Mesendoderm (in vitro differentiated cells): Measurements from ENCODE around the gene IFT81.

Source experiments
- DNase-seq: peaks from one replicate; pipeline ENCODE4 v3.0.0; 2013
- H2AK5ac ChIP-seq: 2 replicates; pipeline ENCODE4 v1.6.1; 2013; ENCODE audit warnings: low read length, inconsistent platforms
- H2BK120ac ChIP-seq: 2 replicates; pipeline ENCODE4 v1.6.1; 2013; ENCODE audit warnings: low read depth, mild to moderate bottlenecking, low read length, moderate library complexity, mixed read lengths
- H2BK15ac ChIP-seq: replicated peaks from 2 replicates; pipeline ENCODE4 v1.6.1; 2013; ENCODE audit warnings: low read depth, mild to moderate bottlenecking, moderate library complexity
- H2BK5ac ChIP-seq: 2 replicates; pipeline ENCODE4 v1.6.1; 2013; ENCODE audit warnings: low read length, inconsistent platforms
- H3K18ac ChIP-seq: 2 replicates; pipeline ENCODE4 v1.6.1; 2013; ENCODE audit warnings: mild to moderate bottlenecking, low read length, mixed read lengths
- H3K23ac ChIP-seq: one replicate; pipeline ENCODE4 v1.6.1; 2013; ENCODE audit warnings: low read length
- H3K27ac ChIP-seq: 2 replicates; pipeline ENCODE4 v1.5.1; 2013; ENCODE audit warnings: low read depth, mild to moderate bottlenecking, inconsistent platforms, low read length, moderate library complexity
- H3K27me3 ChIP-seq: 2 replicates; pipeline ENCODE4 v1.6.1; 2013; ENCODE audit warnings: low read length, control low read depth, mild to moderate bottlenecking, inconsistent platforms; ENCODE audit not compliant: insufficient read depth, poor library complexity
- H3K36me3 ChIP-seq: 2 replicates; pipeline ENCODE4 v1.6.1; 2013; ENCODE audit warnings: low read length, inconsistent platforms; ENCODE audit not compliant: control insufficient read depth, insufficient read depth
- H3K4ac ChIP-seq: one replicate; pipeline ENCODE4 v1.6.1; 2013; ENCODE audit warnings: low read depth, mild to moderate bottlenecking, low read length, moderate library complexity
- H3K4me1 ChIP-seq: 2 replicates; pipeline ENCODE4 v1.6.1; 2013; ENCODE audit warnings: low read depth, low read length, inconsistent platforms; ENCODE audit not compliant: control insufficient read depth
- H3K4me2 ChIP-seq: 2 replicates; pipeline ENCODE4 v1.6.1; 2013; ENCODE audit warnings: low read length
- H3K4me3 ChIP-seq: 2 replicates; pipeline ENCODE4 v1.5.1; 2013; ENCODE audit warnings: mild to moderate bottlenecking, low read length
- H3K56ac ChIP-seq: one replicate; pipeline ENCODE4 v1.6.1; 2013; ENCODE audit warnings: low read length
- H3K79me1 ChIP-seq: 2 replicates; pipeline ENCODE4 v1.6.1; 2013; ENCODE audit warnings: low read length, inconsistent platforms
- H3K79me2 ChIP-seq: 2 replicates; pipeline ENCODE4 v1.6.1; 2013; ENCODE audit warnings: mild to moderate bottlenecking, low read length; ENCODE audit not compliant: control insufficient read depth, insufficient read depth
- H3K9ac ChIP-seq: 2 replicates; pipeline ENCODE4 v1.6.1; 2013; ENCODE audit warnings: low read length, inconsistent platforms
- H4K5ac ChIP-seq: one replicate; pipeline ENCODE4 v1.6.1; 2013; ENCODE audit warnings: low read length
- H4K8ac ChIP-seq: one replicate; pipeline ENCODE4 v1.6.1; 2013; ENCODE audit warnings: low read depth, mild to moderate bottlenecking, control low read depth, low read length, moderate library complexity
- WGBS: extraction: QIAGEN DNeasy Blood & Tissue Kit; methylation state at CpG from one replicate; pipeline ENCODE4 v1.1.7; 2013; ENCODE audit warnings: low lambda C conversion rate, missing lambda C conversion rate; ENCODE audit not compliant: insufficient coverage; ENCODE audit errors: extremely low coverage; 5-methylcytosine and 5-hydroxymethylcytosine counted together

Gene IFT81

GRCh38 chr12:110180591-110181005 is 56.4 kb downstream of the IFT81 start:
- H3K4me3 ChIP-seq: no peak overlapping the region
- no peak overlapping the region for H3K4ac ChIP-seq
- H2BK15ac ChIP-seq: no peak overlapping the region
- no peak overlapping the region for H3K27ac ChIP-seq
- H4K5ac ChIP-seq: no peak overlapping the region
- no peak overlapping the region for H3K9ac ChIP-seq
- no CpG with 5 or more reads among the region's 1 CpG for WGBS
- H3K79me1 ChIP-seq: no peaks in the 10 kb centered on the region
- no peak overlapping the region for H2BK120ac ChIP-seq
- no peak overlapping the region for H3K18ac ChIP-seq
- H3K23ac ChIP-seq: no peak overlapping the region
- H4K8ac ChIP-seq: no peak overlapping the region
- no peaks in the 10 kb centered on the region for H3K4me1 ChIP-seq
- no peaks in the 10 kb centered on the region for H3K36me3 ChIP-seq
- H3K56ac ChIP-seq: no peak overlapping the region
- DNase-seq: no peak
- no peak overlapping the region for H3K4me2 ChIP-seq
- no peak overlapping the region for H2AK5ac ChIP-seq
- no peaks in the 10 kb centered on the region for H3K27me3 ChIP-seq
- no peak overlapping the region for H2BK5ac ChIP-seq
- H3K79me2 ChIP-seq: no peaks in the 10 kb centered on the region

- no peak overlapping the region for H3K9ac ChIP-seq
- H3K4ac ChIP-seq: no peak overlapping the region
- H3K56ac ChIP-seq: no peak overlapping the region
- no peak overlapping the region for H3K4me3 ChIP-seq
- H4K8ac ChIP-seq: no peak overlapping the region
- H3K23ac ChIP-seq: no peak overlapping the region
- no peaks in the 10 kb centered on the region for H3K79me1 ChIP-seq
- no peaks in the 10 kb centered on the region for H3K79me2 ChIP-seq
- no peak overlapping the region for H2BK15ac ChIP-seq
- no peak overlapping the region for H2BK120ac ChIP-seq
- WGBS: no CpG with 5 or more reads among the region's 1 CpG
- no peak overlapping the region for H3K27ac ChIP-seq
- no peaks in the 10 kb centered on the region for H3K36me3 ChIP-seq
- DNase-seq: no peak
- H3K18ac ChIP-seq: no peak overlapping the region
- H3K4me2 ChIP-seq: no peak overlapping the region
- no peak overlapping the region for H2BK5ac ChIP-seq
- no peak overlapping the region for H4K5ac ChIP-seq
- H2AK5ac ChIP-seq: no peak overlapping the region
- H3K27me3 ChIP-seq: no peaks in the 10 kb centered on the region
- H3K4me1 ChIP-seq: no peaks in the 10 kb centered on the region
Measured at GRCh38 chr12:110182281-110182680, 58.1 kb downstream of the IFT81 start.

GRCh38 chr12:110183386-110183785 is 59.2 kb downstream of the IFT81 start:
- Histone ChIP-seq H3K36me3 (no peaks in the 10 kb centered on the region), H3K4me3 (no peak overlapping the region)
- no CpG with 5 or more reads among the region's 3 CpGs for WGBS

GRCh38 chr12:110185626-110186025 is 61.5 kb downstream of the IFT81 start:
- Histone ChIP-seq H2BK15ac (no peak overlapping the region), H3K4ac (no peak overlapping the region), H3K4me1 (no peaks in the 10 kb centered on the region), H3K4me2 (no peak overlapping the region), H3K9ac (no peak overlapping the region), H3K79me2 (no peaks in the 10 kb centered on the region), H4K8ac (no peak overlapping the region), H3K56ac (no peak overlapping the region), H3K4me3 (no peak overlapping the region), H4K5ac (no peak overlapping the region), H2BK120ac (no peak overlapping the region), H3K36me3 (no peaks in the 10 kb centered on the region), H2AK5ac (no peak overlapping the region), H3K79me1 (no peaks in the 10 kb centered on the region), H3K27me3 (no peaks in the 10 kb centered on the region), H3K18ac (no peak overlapping the region), H3K27ac (no peak overlapping the region), H2BK5ac (no peak overlapping the region), H3K23ac (no peak overlapping the region)
- no CpG with 5 or more reads among the region's 2 CpGs for WGBS
- DNase-seq: no peak

More at GRCh38 chr12:110183386-110183785, 59.2 kb downstream of the IFT81 start:
- Histone ChIP-seq H3K18ac (no peak overlapping the region), H3K79me2 (no peaks in the 10 kb centered on the region), H3K27ac (no peak overlapping the region), H3K4ac (no peak overlapping the region), H2BK120ac (no peak overlapping the region), H3K4me2 (no peak overlapping the region), H3K4me1 (no peaks in the 10 kb centered on the region), H2BK15ac (no peak overlapping the region), H4K5ac (no peak overlapping the region), H3K23ac (no peak overlapping the region), H2BK5ac (no peak overlapping the region), H2AK5ac (no peak overlapping the region), H3K9ac (no peak overlapping the region), H3K27me3 (no peaks in the 10 kb centered on the region), H3K79me1 (no peaks in the 10 kb centered on the region), H4K8ac (no peak overlapping the region), H3K56ac (no peak overlapping the region)
- no peak for DNase-seq

GRCh38 chr12:110186059-110186458 is 61.9 kb downstream of the IFT81 start:
- Histone ChIP-seq H3K79me2 (no peaks in the 10 kb centered on the region), H3K23ac (no peak overlapping the region), H3K4me1 (no peaks in the 10 kb centered on the region), H3K27me3 (no peaks in the 10 kb centered on the region), H4K8ac (no peak overlapping the region), H3K4me2 (no peak overlapping the region), H3K9ac (no peak overlapping the region), H3K79me1 (no peaks in the 10 kb centered on the region), H3K18ac (no peak overlapping the region), H4K5ac (no peak overlapping the region), H2BK120ac (no peak overlapping the region), H3K4me3 (no peak overlapping the region), H3K36me3 (no peaks in the 10 kb centered on the region), H3K56ac (no peak overlapping the region), H2BK5ac (no peak overlapping the region), H3K27ac (no peak overlapping the region), H2BK15ac (no peak overlapping the region), H3K4ac (no peak overlapping the region), H2AK5ac (no peak overlapping the region)
- no CpG with 5 or more reads among the region's 1 CpG for WGBS
- no peak for DNase-seq

GRCh38 chr12:110193196-110193595 is 69.0 kb downstream of the IFT81 start:
- Histone ChIP-seq H3K18ac (no peak overlapping the region), H4K5ac (no peak overlapping the region), H3K23ac (no peak overlapping the region), H3K4me2 (no peak overlapping the region), H2BK5ac (no peak overlapping the region), H3K27me3 (no peaks in the 10 kb centered on the region), H3K36me3 (no peaks in the 10 kb centered on the region), H3K4me3 (no peak overlapping the region), H3K56ac (no peak overlapping the region), H3K79me1 (no peaks in the 10 kb centered on the region), H2BK120ac (no peak overlapping the region), H3K27ac (no peak overlapping the region), H4K8ac (no peak overlapping the region), H3K9ac (no peak overlapping the region), H3K4me1 (no peaks in the 10 kb centered on the region), H2AK5ac (no peak overlapping the region), H2BK15ac (no peak overlapping the region), H3K79me2 (no peaks in the 10 kb centered on the region), H3K4ac (no peak overlapping the region)
- no peak for DNase-seq
- no CpG with 5 or more reads among the region's 1 CpG for WGBS
